Measurements from ENCODE around the gene COL5A3. TPM values are rescaled to one million over a fixed set of nuclear protein-coding genes. Genes with fewer than 3 reads are reported as not detected.
"Not testable (repeated sequence)": the region's sequence is repeated elsewhere in the genome, so short reads cannot be mapped to it uniquely, and the experiment has no call there.

The COL5A3 gene
- total and polyA plus RNA-seq, 2 donors = 1.6 to 10.7 TPM

- WGBS = 65% methylated on average over 5 of the region's 5 CpGs
- Histone ChIP-seq H3K4me1 (ENCODE audit: control insufficient read depth in 2 of 2, insufficient read depth in 2 of 2, low read length in 2 of 2) (no peaks in the 10 kb centered on the region), H3K27me3 (ENCODE audit: control insufficient read depth in 2 of 2, insufficient read depth in 1 of 2, low read length in 1 of 2) (no peaks in the 10 kb centered on the region), H3K27ac (ENCODE audit: low read depth in 1 of 2, low read length in 1 of 2) (no peak overlapping the region), H3K9me3 (ENCODE audit: control insufficient read depth in 2 of 2, insufficient read depth in 1 of 2, low read length in 1 of 2) (no peaks in the 10 kb centered on the region), H3K4me3 (ENCODE audit: low read length in 2 of 2) (no peak overlapping the region), H3K36me3 (ENCODE audit: control insufficient read depth in 2 of 2, insufficient read depth in 2 of 2, low read length in 1 of 2) (no peaks in the 10 kb centered on the region)
- DNase-seq (ENCODE audit: low read depth in 6 of 9, low spot score in 9 of 9) = no peak
Measured at GRCh38 chr19:9952276-9952675, 58.0 kb downstream of the COL5A3 start.

DNA sequence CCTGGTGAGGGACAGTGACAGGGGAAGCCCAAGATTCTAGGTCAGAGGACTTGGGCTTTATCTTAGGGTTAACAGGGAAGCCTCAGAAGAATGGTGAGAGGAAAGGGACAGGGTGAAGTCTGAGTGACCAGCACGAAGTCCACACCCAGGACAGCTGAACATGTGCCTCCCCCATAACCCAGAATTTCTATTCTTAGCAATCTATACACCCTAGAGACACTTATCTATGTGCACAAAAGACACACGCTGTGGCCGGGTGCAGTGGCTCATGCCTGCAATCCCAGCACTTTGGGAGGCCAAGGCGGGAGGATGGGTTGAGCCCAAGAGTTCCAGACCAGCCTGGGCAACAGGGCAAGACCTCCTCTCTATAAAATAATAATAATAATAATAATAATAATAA is 62.9 kb downstream of the COL5A3 start:
- H3K4me1 ChIP-seq (ENCODE audit: control insufficient read depth in 2 of 2, insufficient read depth in 2 of 2, low read length in 2 of 2) = no peaks in the 10 kb centered on the region
- no peak overlapping the region for H3K27ac ChIP-seq (ENCODE audit: low read depth in 1 of 2, low read length in 1 of 2)
- whole genome bisulfite sequencing = 80% methylated on average over 4 of the region's 4 CpGs
- H3K4me3 ChIP-seq (ENCODE audit: low read length in 2 of 2) = no peak overlapping the region
- no peaks in the 10 kb centered on the region for H3K36me3 ChIP-seq (ENCODE audit: control insufficient read depth in 2 of 2, insufficient read depth in 2 of 2, low read length in 1 of 2)
- DNase-seq (ENCODE audit: low read depth in 6 of 9, low spot score in 9 of 9) = no peak
- H3K27me3 ChIP-seq (ENCODE audit: control insufficient read depth in 2 of 2, insufficient read depth in 1 of 2, low read length in 1 of 2) = no peaks in the 10 kb centered on the region
- H3K9me3 ChIP-seq (ENCODE audit: control insufficient read depth in 2 of 2, insufficient read depth in 1 of 2, low read length in 1 of 2) = no peaks in the 10 kb centered on the region

DNA sequence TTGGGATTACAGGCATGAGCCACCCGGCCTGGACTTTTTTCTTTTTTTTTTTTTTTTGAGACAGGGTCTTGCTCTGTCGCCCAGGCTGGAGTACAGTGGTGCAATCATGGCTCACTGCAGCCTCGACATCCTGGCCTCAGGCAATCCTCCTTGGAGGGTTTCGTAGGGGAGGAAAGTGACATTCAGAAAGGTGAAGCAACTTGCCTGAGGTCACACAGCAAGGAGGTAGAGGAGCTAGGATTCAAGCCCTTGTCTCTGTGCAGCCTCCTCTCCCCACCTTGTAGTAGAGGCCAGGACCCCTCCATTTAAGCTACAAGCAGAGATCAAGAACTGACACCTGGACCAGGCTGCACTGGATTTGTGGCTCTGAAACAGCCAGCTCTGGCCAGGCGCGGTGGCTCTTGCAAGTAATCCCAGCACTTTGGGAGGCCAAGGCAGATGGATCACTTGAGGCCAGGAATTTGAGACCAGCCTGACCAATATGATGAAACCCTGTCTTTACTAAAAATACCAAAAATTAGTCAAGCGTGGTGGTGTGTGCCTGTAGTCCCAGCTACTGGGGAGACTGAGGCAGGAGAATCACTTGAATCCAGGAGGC is 63.7 kb downstream of the COL5A3 start:
- 93% methylated on average over 7 of the region's 7 CpGs for WGBS

DNA sequence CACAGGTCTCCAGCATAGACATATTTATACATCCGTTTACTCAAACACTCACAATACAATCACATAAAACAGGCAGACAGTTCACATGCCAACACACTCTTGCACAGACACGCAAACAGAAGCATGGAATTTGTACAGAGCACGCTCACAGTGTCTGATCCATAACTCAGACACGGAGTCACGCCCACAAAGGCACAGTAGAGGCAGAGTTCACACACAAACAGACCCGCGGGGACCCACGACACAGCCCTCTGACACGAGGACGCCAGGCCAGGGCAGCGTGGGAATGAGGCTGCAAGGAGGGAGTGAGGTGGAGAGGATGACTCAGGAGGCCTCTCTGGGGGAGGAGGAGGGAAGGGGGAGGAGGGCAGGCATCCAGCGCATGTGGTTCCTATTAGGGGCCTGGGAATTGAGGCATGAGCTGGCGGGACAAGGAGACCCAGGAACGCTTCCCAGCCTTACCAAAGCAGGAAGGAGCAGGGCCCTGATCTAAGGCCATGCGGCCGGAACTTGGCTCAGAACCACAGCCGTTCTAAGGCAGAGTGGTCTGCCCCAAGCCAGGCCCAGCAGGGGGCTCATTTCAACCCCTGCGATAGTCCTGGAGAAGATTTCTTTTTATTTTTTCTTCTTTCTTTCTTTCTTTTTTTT is 64.9 kb downstream of the COL5A3 start:
- H3K9me3 ChIP-seq (ENCODE audit: control insufficient read depth in 2 of 2, insufficient read depth in 1 of 2, low read length in 1 of 2) = no peaks in the 10 kb centered on the region
- H3K27me3 ChIP-seq (ENCODE audit: control insufficient read depth in 2 of 2, insufficient read depth in 1 of 2, low read length in 1 of 2) = no peaks in the 10 kb centered on the region
- no peaks in the 10 kb centered on the region for H3K4me1 ChIP-seq (ENCODE audit: control insufficient read depth in 2 of 2, insufficient read depth in 2 of 2, low read length in 2 of 2)
- H3K27ac ChIP-seq (ENCODE audit: low read depth in 1 of 2, low read length in 1 of 2) = no peak overlapping the region
- H3K36me3 ChIP-seq (ENCODE audit: control insufficient read depth in 2 of 2, insufficient read depth in 2 of 2, low read length in 1 of 2) = no peaks in the 10 kb centered on the region
- H3K4me3 ChIP-seq (ENCODE audit: low read length in 2 of 2) = no peak overlapping the region
- 60% methylated on average over 18 of the region's 18 CpGs for WGBS
- no peak for DNase-seq (ENCODE audit: low read depth in 6 of 9, low spot score in 9 of 9)

More for the DNA sequence above, 63.7 kb downstream of the COL5A3 start:
- H3K4me1 ChIP-seq (ENCODE audit: control insufficient read depth in 2 of 2, insufficient read depth in 2 of 2, low read length in 2 of 2); H3K36me3 ChIP-seq (ENCODE audit: control insufficient read depth in 2 of 2, insufficient read depth in 2 of 2, low read length in 1 of 2); DNase-seq (ENCODE audit: low read depth in 6 of 9, low spot score in 9 of 9); H3K27me3 ChIP-seq (ENCODE audit: control insufficient read depth in 2 of 2, insufficient read depth in 1 of 2, low read length in 1 of 2); H3K27ac ChIP-seq (ENCODE audit: low read depth in 1 of 2, low read length in 1 of 2); H3K9me3 ChIP-seq (ENCODE audit: control insufficient read depth in 2 of 2, insufficient read depth in 1 of 2, low read length in 1 of 2); H3K4me3 ChIP-seq (ENCODE audit: low read length in 2 of 2): not testable (repeated sequence)

- Histone ChIP-seq H3K4me1 (ENCODE audit: control insufficient read depth in 2 of 2, insufficient read depth in 2 of 2, low read length in 2 of 2) (no peaks in the 10 kb centered on the region), H3K4me3 (ENCODE audit: low read length in 2 of 2) (no peak overlapping the region), H3K27me3 (ENCODE audit: control insufficient read depth in 2 of 2, insufficient read depth in 1 of 2, low read length in 1 of 2) (no peaks in the 10 kb centered on the region), H3K9me3 (ENCODE audit: control insufficient read depth in 2 of 2, insufficient read depth in 1 of 2, low read length in 1 of 2) (no peaks in the 10 kb centered on the region), H3K27ac (ENCODE audit: low read depth in 1 of 2, low read length in 1 of 2) (no peak overlapping the region), H3K36me3 (ENCODE audit: control insufficient read depth in 2 of 2, insufficient read depth in 2 of 2, low read length in 1 of 2) (no peaks in the 10 kb centered on the region)
- WGBS = 92% methylated on average over 6 of the region's 6 CpGs
- DNase-seq (ENCODE audit: low read depth in 6 of 9, low spot score in 9 of 9) = no peak
Measured at GRCh38 chr19:9943744-9944143, 66.6 kb downstream of the COL5A3 start.

DNA sequence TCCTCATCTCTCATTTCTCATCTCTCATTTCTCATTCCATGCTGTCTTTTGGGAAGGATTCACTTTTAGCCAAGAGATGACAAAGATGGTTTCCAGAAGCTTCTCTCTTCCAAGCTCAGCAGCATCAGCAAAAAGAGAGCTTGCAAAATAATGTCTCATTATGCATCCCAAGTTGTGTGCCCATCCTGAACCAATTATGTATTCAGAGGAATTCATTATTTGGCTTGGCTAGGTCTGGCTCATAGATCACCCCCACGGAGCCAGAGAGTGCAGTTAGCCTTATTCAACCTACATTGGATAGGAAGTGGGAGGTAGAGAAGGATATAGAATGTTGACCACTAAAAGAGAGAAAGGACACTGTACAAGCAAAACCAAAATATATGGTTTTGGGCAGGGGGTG is 68.6 kb downstream of the COL5A3 start:
- Histone ChIP-seq H3K36me3 (ENCODE audit: control insufficient read depth in 2 of 2, insufficient read depth in 2 of 2, low read length in 1 of 2) (no peaks in the 10 kb centered on the region), H3K9me3 (ENCODE audit: control insufficient read depth in 2 of 2, insufficient read depth in 1 of 2, low read length in 1 of 2) (no peaks in the 10 kb centered on the region), H3K27me3 (ENCODE audit: control insufficient read depth in 2 of 2, insufficient read depth in 1 of 2, low read length in 1 of 2) (peaks cover 9 to 18% of the 10 kb centered on the region in 2 donors), H3K4me1 (ENCODE audit: control insufficient read depth in 2 of 2, insufficient read depth in 2 of 2, low read length in 2 of 2) (peaks cover 0 to 4% of the 10 kb centered on the region in 2 donors), H3K4me3 (ENCODE audit: low read length in 2 of 2) (no peak overlapping the region), H3K27ac (ENCODE audit: low read depth in 1 of 2, low read length in 1 of 2) (no peak overlapping the region)
- 85% methylated on average over 1 of the region's 1 CpG for WGBS
- no peak for DNase-seq (ENCODE audit: low read depth in 6 of 9, low spot score in 9 of 9)

DNA sequence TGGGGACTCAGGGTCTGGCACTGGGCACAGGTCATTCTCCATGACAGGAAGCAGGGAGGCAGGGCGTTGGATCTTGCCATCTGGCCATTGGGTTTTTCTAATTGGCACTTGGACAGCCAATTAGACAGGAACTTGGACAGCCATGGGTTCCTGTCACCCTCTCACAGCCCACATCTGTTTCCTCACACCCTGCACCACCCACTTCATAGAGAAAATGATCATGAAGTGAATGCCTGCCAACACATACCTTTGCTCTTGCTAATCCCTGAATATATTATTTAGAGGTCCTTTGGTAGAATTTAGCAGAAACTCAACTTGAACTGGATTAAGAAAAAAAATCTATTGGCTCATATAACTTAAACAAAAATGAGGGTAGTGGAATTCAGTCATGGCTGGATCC is 69.1 kb downstream of the COL5A3 start:
- 54% methylated on average over 1 of the region's 1 CpG for WGBS
- Histone ChIP-seq H3K9me3 (ENCODE audit: control insufficient read depth in 2 of 2, insufficient read depth in 1 of 2, low read length in 1 of 2) (no peaks in the 10 kb centered on the region), H3K36me3 (ENCODE audit: control insufficient read depth in 2 of 2, insufficient read depth in 2 of 2, low read length in 1 of 2) (no peaks in the 10 kb centered on the region), H3K4me1 (ENCODE audit: control insufficient read depth in 2 of 2, insufficient read depth in 2 of 2, low read length in 2 of 2) (peaks cover 0 to 6% of the 10 kb centered on the region in 2 donors), H3K4me3 (ENCODE audit: low read length in 2 of 2) (no peak overlapping the region), H3K27ac (ENCODE audit: low read depth in 1 of 2, low read length in 1 of 2) (no peak overlapping the region), H3K27me3 (ENCODE audit: control insufficient read depth in 2 of 2, insufficient read depth in 1 of 2, low read length in 1 of 2) (peaks cover 13 to 20% of the 10 kb centered on the region in 2 donors)
- no peak for DNase-seq (ENCODE audit: low read depth in 6 of 9, low spot score in 9 of 9)

DNA sequence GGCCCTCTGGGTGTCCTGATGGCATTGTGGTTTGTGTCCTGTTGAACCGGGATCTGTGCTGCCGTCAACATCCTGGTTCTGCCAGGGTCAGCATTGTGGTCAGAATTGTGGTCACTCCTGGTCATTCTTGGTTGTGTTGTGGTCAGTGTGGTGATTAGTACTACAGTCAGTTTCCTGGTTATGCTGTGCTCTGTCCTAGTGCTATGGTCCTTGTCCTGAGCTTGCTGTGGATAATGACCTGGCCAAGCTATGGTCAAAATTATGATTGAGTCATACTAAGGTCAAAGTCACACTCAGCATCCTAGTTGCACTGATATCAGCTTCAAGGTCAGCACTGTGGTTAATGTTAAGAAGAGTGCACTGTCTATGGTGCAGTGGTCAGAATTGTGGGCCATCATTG is 69.5 kb downstream of the COL5A3 start:
- Histone ChIP-seq H3K27me3 (ENCODE audit: control insufficient read depth in 2 of 2, insufficient read depth in 1 of 2, low read length in 1 of 2) (peaks cover 17 to 25% of the 10 kb centered on the region in 2 donors), H3K4me3 (ENCODE audit: low read length in 2 of 2) (no peak overlapping the region), H3K36me3 (ENCODE audit: control insufficient read depth in 2 of 2, insufficient read depth in 2 of 2, low read length in 1 of 2) (no peaks in the 10 kb centered on the region), H3K9me3 (ENCODE audit: control insufficient read depth in 2 of 2, insufficient read depth in 1 of 2, low read length in 1 of 2) (no peaks in the 10 kb centered on the region), H3K4me1 (ENCODE audit: control insufficient read depth in 2 of 2, insufficient read depth in 2 of 2, low read length in 2 of 2) (peaks cover 0 to 6% of the 10 kb centered on the region in 2 donors), H3K27ac (ENCODE audit: low read depth in 1 of 2, low read length in 1 of 2) (no peak overlapping the region)
- 58% methylated on average over 2 of the region's 2 CpGs for WGBS
- no peak for DNase-seq (ENCODE audit: low read depth in 6 of 9, low spot score in 9 of 9)

GRCh38 chr19:9939301-9939913 is 70.9 kb downstream of the COL5A3 start:
- H3K27me3 ChIP-seq (ENCODE audit: control insufficient read depth in 2 of 2, insufficient read depth in 1 of 2, low read length in 1 of 2) = peaks cover 30 to 38% of the 10 kb centered on the region in 2 donors
- no peak for DNase-seq (ENCODE audit: low read depth in 6 of 9, low spot score in 9 of 9)
- H3K36me3 ChIP-seq (ENCODE audit: control insufficient read depth in 2 of 2, insufficient read depth in 2 of 2, low read length in 1 of 2) = no peaks in the 10 kb centered on the region
- no peak overlapping the region for H3K4me3 ChIP-seq (ENCODE audit: low read length in 2 of 2)
- no peak overlapping the region for H3K27ac ChIP-seq (ENCODE audit: low read depth in 1 of 2, low read length in 1 of 2)
- peaks cover 0 to 5% of the 10 kb centered on the region in 2 donors for H3K9me3 ChIP-seq (ENCODE audit: control insufficient read depth in 2 of 2, insufficient read depth in 1 of 2, low read length in 1 of 2)
- peaks cover 0 to 6% of the 10 kb centered on the region in 2 donors for H3K4me1 ChIP-seq (ENCODE audit: control insufficient read depth in 2 of 2, insufficient read depth in 2 of 2, low read length in 2 of 2)
- 66% methylated on average over 3 of the region's 3 CpGs for WGBS
